Stimulated activated CD8-positive, alpha-beta memory T cell treated with anti-CD3 and anti-CD28 coated beads, Interleukin-15, amount 100 ng/mL, for 24 hours (primary cell): ENCODE data around the gene FLNB.

Source experiments
- DNase-seq: peaks from one replicate; pipeline ENCODE4 v3.0.0-alpha.2; 2020; ENCODE audit warnings: low read depth

The FLNB gene

GRCh38 chr3:58008141-58009025 lies at the start of gene FLNB:
FLNB (plus strand) TSS chr3:58008422; CDS start chr3:58008565, 143 bp downstream.
- peak; percentile 59 for DNase-seq

- no peak for DNase-seq
Observed at GRCh38 chr3:57958642-57959422, 49.4 kb upstream of the FLNB start.

GRCh38 chr3:57959423-57960173 lies 48.6 kb upstream of the FLNB start:
- DNase-seq = no peak

- no peak for DNase-seq
Observed at GRCh38 chr3:57960174-57960505, 48.1 kb upstream of the FLNB start.

GRCh38 chr3:57961177-57961827 lies 46.9 kb upstream of the FLNB start:
- no peak for DNase-seq

- no peak for DNase-seq
Observed at GRCh38 chr3:57961828-57962447, 46.3 kb upstream of the FLNB start.

GRCh38 chr3:57962448-57962834 lies 45.8 kb upstream of the FLNB start:
- DNase-seq = no peak

- no peak for DNase-seq
Observed at GRCh38 chr3:57963811-57964346, 44.3 kb upstream of the FLNB start.

- DNase-seq = no peak
Observed at GRCh38 chr3:57966829-57967228, 41.4 kb upstream of the FLNB start.

GRCh38 chr3:57967590-57967989 lies 40.6 kb upstream of the FLNB start:
- no peak for DNase-seq

- DNase-seq = no peak
Observed at GRCh38 chr3:57968501-57968900, 39.7 kb upstream of the FLNB start.

GRCh38 chr3:57971975-57972374 lies 36.2 kb upstream of the FLNB start:
- DNase-seq = no peak

- no peak for DNase-seq
Observed at GRCh38 chr3:57972531-57973111, 35.6 kb upstream of the FLNB start.

GRCh38 chr3:57973715-57974477 lies 34.3 kb upstream of the FLNB start:
- DNase-seq = no peak

- no peak for DNase-seq
Observed at GRCh38 chr3:57974796-57975388, 33.3 kb upstream of the FLNB start.

GRCh38 chr3:57977818-57978235 lies 30.4 kb upstream of the FLNB start:
- DNase-seq = no peak

- DNase-seq = no peak
Observed at GRCh38 chr3:57978316-57978715, 29.9 kb upstream of the FLNB start.

- DNase-seq = no peak
Observed at GRCh38 chr3:57980416-57980815, 27.8 kb upstream of the FLNB start.

- DNase-seq = no peak
Observed at GRCh38 chr3:57981483-57982087, 26.6 kb upstream of the FLNB start.
